ENCODE data around the gene CNNM3.

DNA sequence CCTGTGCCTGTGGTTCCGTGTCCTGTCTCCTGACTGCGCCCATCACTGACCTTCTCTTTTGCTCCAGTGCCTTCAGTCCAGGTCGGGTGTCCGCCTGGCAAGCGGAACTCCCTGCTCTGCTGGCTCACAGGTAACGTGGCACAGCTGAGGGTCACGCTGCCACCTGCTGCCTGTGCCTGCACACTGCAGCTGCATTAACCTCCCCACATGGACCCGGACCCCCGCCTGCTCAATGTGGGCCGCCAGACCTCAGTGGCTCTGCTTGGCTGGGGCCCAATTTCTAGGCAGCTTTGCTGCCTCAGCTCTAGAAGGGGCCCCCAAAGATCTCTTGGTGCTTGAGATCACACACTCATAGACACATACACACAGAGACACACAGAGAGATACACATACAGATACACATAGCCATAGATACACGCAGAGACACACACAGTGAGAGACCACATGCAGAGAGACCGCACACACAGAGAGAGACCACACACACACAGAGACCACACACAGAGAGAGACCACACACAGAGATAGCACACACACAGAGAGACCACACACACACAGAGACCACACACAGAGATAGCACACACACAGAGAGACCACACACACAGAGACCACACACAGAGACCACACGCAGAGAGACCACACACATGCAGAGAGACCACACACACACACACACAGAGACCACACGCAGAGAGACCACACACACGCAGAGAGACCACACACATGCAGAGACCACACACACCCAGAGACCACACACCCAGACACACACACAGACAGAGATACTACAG lies 14.9 kb upstream of the CNNM3 start:
- TF ChIP-seq, protein P1, sequence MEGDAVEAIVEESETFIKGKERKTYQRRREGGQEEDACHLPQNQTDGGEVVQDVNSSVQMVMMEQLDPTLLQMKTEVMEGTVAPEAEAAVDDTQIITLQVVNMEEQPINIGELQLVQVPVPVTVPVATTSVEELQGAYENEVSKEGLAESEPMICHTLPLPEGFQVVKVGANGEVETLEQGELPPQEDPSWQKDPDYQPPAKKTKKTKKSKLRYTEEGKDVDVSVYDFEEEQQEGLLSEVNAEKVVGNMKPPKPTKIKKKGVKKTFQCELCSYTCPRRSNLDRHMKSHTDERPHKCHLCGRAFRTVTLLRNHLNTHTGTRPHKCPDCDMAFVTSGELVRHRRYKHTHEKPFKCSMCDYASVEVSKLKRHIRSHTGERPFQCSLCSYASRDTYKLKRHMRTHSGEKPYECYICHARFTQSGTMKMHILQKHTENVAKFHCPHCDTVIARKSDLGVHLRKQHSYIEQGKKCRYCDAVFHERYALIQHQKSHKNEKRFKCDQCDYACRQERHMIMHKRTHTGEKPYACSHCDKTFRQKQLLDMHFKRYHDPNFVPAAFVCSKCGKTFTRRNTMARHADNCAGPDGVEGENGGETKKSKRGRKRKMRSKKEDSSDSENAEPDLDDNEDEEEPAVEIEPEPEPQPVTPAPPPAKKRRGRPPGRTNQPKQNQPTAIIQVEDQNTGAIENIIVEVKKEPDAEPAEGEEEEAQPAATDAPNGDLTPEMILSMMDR (IDR thresholded peaks at IDR 0.05), result peak; percentile 77 to 95 (median 89)
- no peak for TF ChIP-seq POLR2A (IDR thresholded peaks at IDR 0.05)
